ENCODE measurements around the gene TRAF1. TPM values are rescaled to one million over a fixed set of nuclear protein-coding genes. Genes with fewer than 3 reads are reported as not detected.

The TRAF1 gene
- total RNA-seq, 1 donor from 2014 or later: 8.0 TPM

DNA sequence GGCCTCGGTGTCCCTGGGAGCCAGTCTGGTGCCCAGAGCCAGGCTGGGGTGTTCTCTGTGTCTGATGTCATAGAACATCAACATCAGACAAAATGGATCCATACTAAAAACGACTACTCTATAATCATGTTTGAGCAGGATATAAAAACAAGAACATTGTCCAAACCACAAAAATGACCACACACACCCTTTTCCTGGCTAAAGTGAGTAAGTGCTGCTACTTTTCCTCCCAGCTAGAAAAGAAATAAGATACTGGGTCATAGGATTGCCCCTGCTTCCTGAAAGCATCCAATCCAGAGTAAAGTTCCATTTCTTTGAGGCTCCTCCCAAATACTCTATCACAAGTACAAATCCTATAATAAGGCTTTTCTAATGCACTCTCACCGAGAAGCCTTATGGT is 19.7 kb upstream of the TRAF1 start:
- peaks cover 17% of the 10 kb centered on the region for H3K4me1 Mint-ChIP-seq
- no peak for DNase-seq (ENCODE audit: low spot score in 2 of 2, unreplicated experiment in 2 of 2)
- H3K27me3 Mint-ChIP-seq (ENCODE audit: low read depth): no peaks in the 10 kb centered on the region
- TF ChIP-seq, protein P1, sequence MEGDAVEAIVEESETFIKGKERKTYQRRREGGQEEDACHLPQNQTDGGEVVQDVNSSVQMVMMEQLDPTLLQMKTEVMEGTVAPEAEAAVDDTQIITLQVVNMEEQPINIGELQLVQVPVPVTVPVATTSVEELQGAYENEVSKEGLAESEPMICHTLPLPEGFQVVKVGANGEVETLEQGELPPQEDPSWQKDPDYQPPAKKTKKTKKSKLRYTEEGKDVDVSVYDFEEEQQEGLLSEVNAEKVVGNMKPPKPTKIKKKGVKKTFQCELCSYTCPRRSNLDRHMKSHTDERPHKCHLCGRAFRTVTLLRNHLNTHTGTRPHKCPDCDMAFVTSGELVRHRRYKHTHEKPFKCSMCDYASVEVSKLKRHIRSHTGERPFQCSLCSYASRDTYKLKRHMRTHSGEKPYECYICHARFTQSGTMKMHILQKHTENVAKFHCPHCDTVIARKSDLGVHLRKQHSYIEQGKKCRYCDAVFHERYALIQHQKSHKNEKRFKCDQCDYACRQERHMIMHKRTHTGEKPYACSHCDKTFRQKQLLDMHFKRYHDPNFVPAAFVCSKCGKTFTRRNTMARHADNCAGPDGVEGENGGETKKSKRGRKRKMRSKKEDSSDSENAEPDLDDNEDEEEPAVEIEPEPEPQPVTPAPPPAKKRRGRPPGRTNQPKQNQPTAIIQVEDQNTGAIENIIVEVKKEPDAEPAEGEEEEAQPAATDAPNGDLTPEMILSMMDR (IDR thresholded peaks at IDR 0.05; ENCODE audit: unreplicated experiment): no peak
- H3K36me3 Mint-ChIP-seq: no peaks in the 10 kb centered on the region
- no peak overlapping the region for H3K27ac Mint-ChIP-seq
- no peaks in the 10 kb centered on the region for H3K9me3 Mint-ChIP-seq
- H3K4me3 Mint-ChIP-seq: no peak overlapping the region

DNA sequence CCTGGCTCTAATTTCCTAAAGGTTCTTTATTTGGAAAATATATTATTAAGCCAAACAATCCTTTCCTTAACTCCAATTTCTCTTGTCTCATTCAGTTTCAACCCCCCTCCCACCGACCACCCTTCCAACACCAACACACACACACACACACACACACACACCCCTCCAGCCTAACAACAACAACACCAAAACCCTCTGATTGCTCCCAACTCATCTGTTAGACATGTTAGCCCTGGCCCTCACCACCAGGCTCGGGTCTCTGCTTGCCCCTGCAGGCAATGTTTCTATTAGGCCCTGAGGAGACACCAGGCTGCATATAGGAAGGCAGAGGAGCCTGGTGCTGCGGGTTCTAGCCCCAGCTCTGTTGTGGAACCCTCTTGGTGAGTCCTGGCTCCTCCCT is 18.4 kb upstream of the TRAF1 start:
- Mint-ChIP-seq H3K36me3 (no peaks in the 10 kb centered on the region), H3K27ac (no peak overlapping the region), H3K9me3 (no peaks in the 10 kb centered on the region), H3K27me3 (ENCODE audit: low read depth) (peaks cover 6% of the 10 kb centered on the region), H3K4me1 (peaks cover 17% of the 10 kb centered on the region), H3K4me3 (no peak overlapping the region)
- TF ChIP-seq, protein P1 (IDR thresholded peaks at IDR 0.05; ENCODE audit: unreplicated experiment): no peak
- DNase-seq (ENCODE audit: low spot score in 2 of 2, unreplicated experiment in 2 of 2): no peak

DNA sequence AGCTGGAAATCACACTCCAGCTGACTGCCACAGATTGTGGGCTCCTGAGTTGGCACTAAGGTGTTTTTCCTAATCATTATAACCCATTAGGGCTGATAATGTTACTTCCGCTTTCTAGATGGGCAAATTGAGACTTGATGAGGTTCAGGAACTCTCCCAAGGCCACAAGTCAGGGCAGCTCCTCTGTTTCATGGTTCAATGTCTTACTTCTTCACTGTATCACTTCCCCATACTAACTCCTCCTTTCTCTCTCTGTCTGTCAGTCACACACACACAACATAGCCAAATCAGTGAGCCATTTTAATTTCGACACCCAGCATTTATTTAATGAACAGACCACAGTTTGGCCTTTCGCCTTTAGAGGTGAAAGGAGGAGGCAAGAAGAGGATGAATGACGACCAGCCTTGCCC is 17.8 kb upstream of the TRAF1 start:
- TF ChIP-seq, protein P1 (IDR thresholded peaks at IDR 0.05; ENCODE audit: unreplicated experiment): no peak
- Mint-ChIP-seq H3K27me3 (ENCODE audit: low read depth) (peaks cover 6% of the 10 kb centered on the region), H3K4me3 (no peak overlapping the region), H3K27ac (no peak overlapping the region), H3K4me1 (peaks cover 17% of the 10 kb centered on the region), H3K9me3 (no peaks in the 10 kb centered on the region), H3K36me3 (no peaks in the 10 kb centered on the region)
- DNase-seq (ENCODE audit: low spot score in 2 of 2, unreplicated experiment in 2 of 2): no peak

DNA sequence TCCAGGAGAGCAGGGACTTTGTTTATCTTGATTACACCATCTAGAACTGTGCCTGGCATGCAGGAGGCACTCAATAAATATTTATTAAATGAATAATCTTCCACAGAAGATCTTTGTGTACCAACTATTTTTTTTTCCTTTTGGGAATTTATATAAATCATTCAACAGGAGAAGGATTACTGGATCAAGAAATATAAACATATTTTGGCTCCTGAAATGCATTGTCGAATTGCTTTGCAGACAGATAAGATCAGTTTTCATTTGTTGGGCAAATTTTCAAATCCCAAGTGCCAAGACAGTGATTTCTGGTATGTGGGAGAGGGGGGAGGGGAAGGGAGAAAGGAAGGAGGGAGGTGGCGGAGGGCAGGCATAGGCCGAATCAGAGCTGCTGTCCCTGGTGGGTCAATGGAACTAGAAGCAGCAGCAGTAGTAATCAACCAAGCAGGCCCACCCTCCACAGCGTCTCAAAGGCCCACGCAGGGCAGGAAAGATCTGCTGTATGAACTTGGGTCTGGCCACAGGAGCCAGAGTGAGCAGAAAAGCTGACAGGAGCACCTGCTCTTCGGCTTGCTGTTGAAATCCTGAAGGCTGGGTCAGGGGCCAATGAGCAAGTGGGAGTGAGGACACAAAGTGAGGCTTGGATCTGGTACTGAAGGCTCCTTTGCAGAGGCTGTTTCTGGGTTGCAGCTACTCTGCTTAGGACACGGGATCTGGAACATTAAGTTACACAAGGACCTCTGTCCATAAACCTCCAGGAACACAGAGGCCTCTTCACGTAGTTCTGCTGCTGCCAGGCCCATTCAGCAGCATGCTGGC is 15.8 kb upstream of the TRAF1 start:
- Mint-ChIP-seq H3K36me3 (no peaks in the 10 kb centered on the region), H3K27ac (no peak overlapping the region), H3K27me3 (ENCODE audit: low read depth) (peaks cover 6% of the 10 kb centered on the region), H3K9me3 (no peaks in the 10 kb centered on the region), H3K4me1 (peaks cover 20% of the 10 kb centered on the region), H3K4me3 (no peak overlapping the region)
- no peak for DNase-seq (ENCODE audit: low spot score in 2 of 2, unreplicated experiment in 2 of 2)
- TF ChIP-seq, protein P1 (IDR thresholded peaks at IDR 0.05; ENCODE audit: unreplicated experiment): no peak

DNA sequence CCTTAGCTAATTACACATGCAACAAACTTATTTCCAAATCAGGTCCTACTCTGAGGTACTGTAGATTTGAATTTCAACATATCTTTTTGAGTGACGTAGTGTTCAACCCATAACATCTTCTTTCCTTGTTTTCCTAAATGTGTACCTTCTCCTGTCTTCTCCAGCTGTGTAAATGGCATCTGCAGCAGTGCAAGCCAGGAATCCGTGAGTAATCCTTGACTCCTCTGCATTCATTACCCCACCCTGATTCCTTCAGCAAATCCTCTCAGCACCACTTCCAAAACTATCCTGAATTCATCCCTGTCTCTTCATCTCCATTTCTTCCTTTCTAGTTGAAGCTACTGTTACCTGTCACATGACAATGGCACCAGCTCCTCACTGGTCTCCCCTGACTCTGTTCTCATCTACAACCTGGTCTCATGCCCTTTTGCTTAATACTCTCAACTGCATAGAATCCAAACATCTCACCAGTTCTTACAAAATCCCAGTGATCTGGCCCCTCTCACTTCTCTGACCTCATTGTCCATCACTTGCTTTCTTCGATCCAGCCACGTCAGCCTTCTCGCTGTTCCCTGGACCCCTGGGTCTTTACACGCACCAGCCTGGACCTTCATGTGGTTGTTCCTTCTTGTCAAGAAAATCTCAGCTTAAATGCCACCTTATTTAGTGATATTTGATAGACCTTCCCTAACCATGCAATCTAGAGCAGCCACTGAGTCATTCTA is 14.6 kb upstream of the TRAF1 start:
- peaks cover 6% of the 10 kb centered on the region for H3K27me3 Mint-ChIP-seq (ENCODE audit: low read depth)
- no peak overlapping the region for H3K4me3 Mint-ChIP-seq
- no peaks in the 10 kb centered on the region for H3K9me3 Mint-ChIP-seq
- TF ChIP-seq, protein P1 (IDR thresholded peaks at IDR 0.05; ENCODE audit: unreplicated experiment): no peak
- no peaks in the 10 kb centered on the region for H3K36me3 Mint-ChIP-seq
- DNase-seq (ENCODE audit: low spot score in 2 of 2, unreplicated experiment in 2 of 2): no peak
- peaks cover 28% of the 10 kb centered on the region for H3K4me1 Mint-ChIP-seq
- no peak overlapping the region for H3K27ac Mint-ChIP-seq
